Transverse colon (tissue), 3 donors: ENCODE measurements around the gene CYGB.

Source experiments
- POLR2A ChIP-seq: fragments of 450-650 bp; IDR thresholded peaks from one replicate; pipeline ENCODE4 v1.6.1; 2016; ENCODE audit warnings: antibody characterized with exemption, mild to moderate bottlenecking, moderate library complexity
- TF ChIP-seq, protein P1 (sequence below), 5 experiments: fragments of 200-600 bp in 3 of 5; fragments of 450-650 bp in 2 of 5; sonication (generic) in 3 of 5; IDR thresholded peaks; 1 replicate in 2 of 5; 2 replicates in 3 of 5; pipeline ENCODE4 v1.5.1; 2016 to 2017; ENCODE audit warnings: antibody characterized with exemption in 5 of 5, inconsistent platforms in 3 of 5, mild to moderate bottlenecking in 2 of 5, moderate library complexity in 1 of 5

DNA sequence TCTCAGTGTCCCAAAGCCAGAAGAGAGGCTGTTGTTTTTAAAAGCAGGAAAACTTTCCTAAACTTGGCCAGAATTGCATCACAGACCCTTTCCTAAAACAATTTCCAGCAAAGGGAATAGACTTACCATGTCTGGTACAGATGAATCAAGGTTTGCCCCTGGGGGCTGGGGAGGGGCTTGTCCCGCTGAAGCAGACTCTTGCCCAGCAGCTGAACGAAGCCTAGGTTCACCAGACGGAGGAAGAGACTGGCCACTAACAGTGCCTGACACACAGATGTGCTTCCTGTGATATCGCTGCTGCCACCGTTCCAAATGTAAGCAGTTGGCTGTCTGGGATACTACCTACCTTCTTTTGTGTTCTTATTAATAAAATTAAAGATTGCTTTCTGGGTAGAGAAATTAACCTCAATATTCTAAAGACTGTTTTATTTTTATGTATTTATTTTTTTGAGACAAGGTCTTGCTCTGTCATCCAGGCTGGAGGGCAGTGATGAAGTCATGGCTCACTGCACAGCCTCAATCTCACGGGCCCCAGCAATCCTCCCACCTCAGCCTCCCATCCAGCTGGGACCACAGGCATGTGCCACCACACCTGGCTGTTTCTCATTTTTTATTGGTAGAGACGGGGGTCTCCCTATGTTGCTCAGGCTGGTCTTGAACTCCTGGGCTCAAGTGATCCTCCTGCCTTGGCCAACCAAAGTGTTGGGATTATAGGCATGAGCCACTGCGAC lies 15.8 kb upstream of the CYGB start:
- TF ChIP-seq POLR2A: no peak
- TF ChIP-seq, protein P1, sequence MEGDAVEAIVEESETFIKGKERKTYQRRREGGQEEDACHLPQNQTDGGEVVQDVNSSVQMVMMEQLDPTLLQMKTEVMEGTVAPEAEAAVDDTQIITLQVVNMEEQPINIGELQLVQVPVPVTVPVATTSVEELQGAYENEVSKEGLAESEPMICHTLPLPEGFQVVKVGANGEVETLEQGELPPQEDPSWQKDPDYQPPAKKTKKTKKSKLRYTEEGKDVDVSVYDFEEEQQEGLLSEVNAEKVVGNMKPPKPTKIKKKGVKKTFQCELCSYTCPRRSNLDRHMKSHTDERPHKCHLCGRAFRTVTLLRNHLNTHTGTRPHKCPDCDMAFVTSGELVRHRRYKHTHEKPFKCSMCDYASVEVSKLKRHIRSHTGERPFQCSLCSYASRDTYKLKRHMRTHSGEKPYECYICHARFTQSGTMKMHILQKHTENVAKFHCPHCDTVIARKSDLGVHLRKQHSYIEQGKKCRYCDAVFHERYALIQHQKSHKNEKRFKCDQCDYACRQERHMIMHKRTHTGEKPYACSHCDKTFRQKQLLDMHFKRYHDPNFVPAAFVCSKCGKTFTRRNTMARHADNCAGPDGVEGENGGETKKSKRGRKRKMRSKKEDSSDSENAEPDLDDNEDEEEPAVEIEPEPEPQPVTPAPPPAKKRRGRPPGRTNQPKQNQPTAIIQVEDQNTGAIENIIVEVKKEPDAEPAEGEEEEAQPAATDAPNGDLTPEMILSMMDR (IDR thresholded peaks at IDR 0.05): no peak
